ENCODE measurements around the gene DNAJC16.

GRCh38 chr1:15574741-15575140 lies 48.1 kb downstream of the DNAJC16 start:
- TF ChIP-seq CTCF (IDR thresholded peaks at IDR 0.05), result no peak
- TF ChIP-seq POLR2A (IDR thresholded peaks at IDR 0.05), result no peak
